GM15510 (cell line): ENCODE data around the gene LIN7C.

Source experiments
- POLR2A ChIP-seq: IDR thresholded peaks from 3 replicates; pipeline ENCODE4 v1.6.1; 2011; ENCODE audit warnings: borderline replicate concordance; ENCODE audit not compliant: insufficient read length; ENCODE audit errors: extremely low read depth

LIN7C gene

DNA sequence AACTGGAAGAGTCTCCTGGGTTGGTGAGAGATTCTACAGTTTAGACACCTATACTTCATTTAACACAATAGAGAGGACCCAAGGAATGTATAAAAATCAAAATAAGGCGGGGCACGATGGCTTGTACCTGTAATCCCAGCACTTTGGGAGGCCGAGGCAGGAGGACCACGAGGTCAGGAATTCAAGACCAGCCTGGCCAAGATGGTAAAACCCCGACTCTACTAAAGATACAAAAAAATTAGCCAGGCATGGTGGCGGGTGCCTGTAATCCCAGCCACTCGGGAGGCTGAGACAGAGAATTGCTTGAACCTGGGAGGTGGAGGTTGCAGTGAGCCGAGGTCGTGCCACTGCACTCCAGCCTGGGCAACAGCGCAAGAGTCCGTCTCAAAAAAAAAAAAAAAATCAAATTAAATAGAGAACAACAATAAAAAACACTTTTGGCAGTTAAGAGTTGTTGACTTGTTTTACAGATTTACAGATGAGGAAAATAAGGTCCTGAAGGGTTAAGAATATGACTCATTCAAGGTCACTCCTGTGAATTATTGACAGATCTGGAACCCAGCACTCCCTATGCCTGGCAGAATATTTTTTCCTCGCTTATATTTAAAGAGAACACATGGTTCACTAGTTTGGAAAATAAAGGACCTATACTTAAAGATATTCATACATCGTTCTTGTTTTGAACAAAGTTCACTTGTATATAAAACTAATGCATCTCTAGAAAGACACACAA, 39.2 kb downstream of the LIN7C start:
- TF ChIP-seq POLR2A, result no peak

- TF ChIP-seq POLR2A, result no peak
These were observed 40.2 kb downstream of the LIN7C start for GRCh38 chr11:27466363-27466762.

DNA sequence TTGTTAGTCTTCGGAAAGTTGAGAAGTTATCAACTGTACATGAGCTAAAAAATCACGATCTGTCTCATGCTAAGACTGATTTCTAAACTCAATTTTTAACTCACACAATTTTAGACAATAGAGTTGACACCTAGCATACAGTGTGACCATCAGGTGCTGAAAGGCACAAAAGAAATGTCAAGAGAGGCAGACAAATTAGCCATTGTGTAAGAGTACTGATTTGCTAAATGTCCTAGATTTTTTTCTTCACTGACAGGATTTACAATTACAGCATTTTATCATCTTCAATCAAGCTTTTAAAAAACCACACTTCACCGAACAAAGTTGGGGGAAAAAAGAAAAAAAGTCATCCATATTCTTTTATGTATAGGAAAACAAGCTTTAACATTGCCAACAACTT, 40.9 kb downstream of the LIN7C start:
- no peak for TF ChIP-seq POLR2A

GRCh38 chr11:27464909-27465308, 41.7 kb downstream of the LIN7C start:
- no peak for TF ChIP-seq POLR2A

- no peak for TF ChIP-seq POLR2A
These were observed 42.3 kb downstream of the LIN7C start for GRCh38 chr11:27464289-27464696.

- TF ChIP-seq POLR2A, result no peak
These were observed 44.0 kb downstream of the LIN7C start for GRCh38 chr11:27462543-27462942.

- TF ChIP-seq POLR2A, result no peak
These were observed 46.2 kb downstream of the LIN7C start for GRCh38 chr11:27460158-27460978.

DNA sequence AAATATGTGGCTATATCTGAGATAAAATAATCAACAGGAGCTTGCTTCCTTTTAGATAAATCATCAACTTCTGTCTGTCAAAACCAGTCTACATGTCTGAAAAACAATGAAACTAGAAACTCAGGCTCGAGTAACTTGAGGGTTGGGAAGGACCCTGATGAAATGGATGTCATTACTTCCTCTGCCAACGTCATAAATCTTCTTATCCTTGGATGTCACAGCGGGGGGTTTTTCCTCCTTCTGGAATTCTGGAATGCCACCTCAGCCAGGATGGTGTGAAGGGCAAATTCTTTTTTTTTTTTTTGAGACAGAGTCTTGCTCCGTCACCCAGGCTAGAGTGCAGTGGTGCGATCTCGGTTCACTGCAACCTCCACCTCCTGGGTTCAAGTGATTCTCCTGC, 47.4 kb downstream of the LIN7C start:
- TF ChIP-seq POLR2A, result no peak

DNA sequence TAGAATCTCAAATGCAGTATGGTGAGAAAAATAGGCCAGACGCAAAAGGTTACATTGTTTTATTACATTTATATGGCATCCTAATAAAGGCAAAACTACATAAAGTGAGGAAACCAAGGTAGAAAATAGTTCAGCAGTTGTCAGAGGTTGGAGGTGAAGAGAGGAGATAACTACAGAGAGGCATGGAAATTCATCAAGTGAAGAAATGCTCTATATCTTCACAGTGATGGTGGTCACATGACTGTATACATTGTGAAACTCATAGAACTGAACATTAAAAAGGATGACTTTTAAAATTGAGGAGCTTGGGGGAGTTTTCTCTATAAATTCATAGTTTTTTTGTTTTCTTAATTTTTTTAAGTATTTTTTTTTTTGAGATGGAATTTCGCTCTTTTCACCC, 48.4 kb downstream of the LIN7C start:
- TF ChIP-seq POLR2A, result no peak

- no peak for TF ChIP-seq POLR2A
These were observed 49.7 kb downstream of the LIN7C start for GRCh38 chr11:27456795-27457329.

GRCh38 chr11:27456140-27456794, 50.3 kb downstream of the LIN7C start:
- TF ChIP-seq POLR2A, result no peak

- no peak for TF ChIP-seq POLR2A
These were observed 50.9 kb downstream of the LIN7C start for GRCh38 chr11:27455667-27456066.

GRCh38 chr11:27453701-27454100, 52.9 kb downstream of the LIN7C start:
- no peak for TF ChIP-seq POLR2A

- TF ChIP-seq POLR2A, result no peak
These were observed 54.4 kb downstream of the LIN7C start for GRCh38 chr11:27452147-27452546.

DNA sequence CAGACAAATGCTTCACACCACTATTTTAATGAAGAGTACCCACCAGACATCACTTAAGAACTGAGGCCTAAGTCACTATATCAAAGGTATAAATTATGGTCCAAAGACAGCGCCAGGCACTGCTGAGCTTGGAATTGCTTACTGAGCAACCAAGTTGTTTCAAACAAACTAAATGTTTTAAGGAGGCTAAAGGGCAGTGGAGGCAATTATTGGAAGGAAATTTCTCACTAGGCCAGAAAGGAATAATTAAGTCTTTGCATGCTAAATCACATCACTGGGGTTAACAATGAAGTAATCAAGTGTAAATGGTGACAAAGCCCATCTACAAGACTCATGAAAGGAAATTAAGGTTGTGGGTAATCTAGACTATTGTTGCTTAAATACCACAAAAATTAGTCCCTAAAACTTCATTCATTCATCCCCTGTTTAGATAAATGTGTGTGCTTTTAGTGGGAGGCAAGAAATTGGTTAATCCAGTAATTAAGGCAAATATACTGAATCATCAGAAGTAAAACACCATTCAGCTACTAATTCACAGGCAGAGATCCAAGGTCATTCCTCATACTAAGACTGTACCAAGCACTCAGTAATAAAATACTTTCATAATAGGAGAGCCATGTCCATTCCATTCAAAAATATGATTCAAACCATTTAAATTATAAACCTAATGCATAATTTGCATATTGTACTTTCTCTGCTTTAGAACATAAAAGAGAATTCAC, 55.2 kb downstream of the LIN7C start:
- no peak for TF ChIP-seq POLR2A
